Neural progenitor cell (in vitro differentiated cells): Measurements from ENCODE around the gene HMGN1. TPM values are rescaled to one million over a fixed set of nuclear protein-coding genes. Genes with fewer than 3 reads are reported as not detected.

Experiments
- DNase-seq: peaks from one replicate; pipeline ENCODE4 v3.0.0-alpha.2; 2016; ENCODE audit warnings: low spot score
- H2AFZ ChIP-seq: fragments of 200-600 bp; sonication (generic); replicated peaks from 2 replicates; pipeline ENCODE4 v1.6.1; 2016; ENCODE audit warnings: antibody characterized with exemption
- H3F3A ChIP-seq: fragments of 200-600 bp; sonication (generic); 2 replicates; pipeline ENCODE4 v1.6.1; 2016; ENCODE audit warnings: antibody characterized with exemption, low read depth
- H3K27ac ChIP-seq: fragments of 200-600 bp; sonication (generic); 2 replicates; pipeline ENCODE4 v1.5.1; 2016; ENCODE audit warnings: mild to moderate bottlenecking
- H3K27me3 ChIP-seq: fragments of 200-600 bp; sonication (generic); 2 replicates; pipeline ENCODE4 v1.6.1; 2016; ENCODE audit warnings: mild to moderate bottlenecking, moderate library complexity
- H3K36me3 ChIP-seq: fragments of 200-600 bp; sonication (generic); 2 replicates; pipeline ENCODE4 v1.5.1; 2016
- H3K4me1 ChIP-seq: fragments of 200-600 bp; sonication (generic); 2 replicates; pipeline ENCODE4 v1.6.1; 2016; ENCODE audit warnings: mixed run types
- H3K4me2 ChIP-seq: fragments of 200-600 bp; sonication (generic); 2 replicates; pipeline ENCODE4 v1.6.1; 2016
- H3K4me3 ChIP-seq: fragments of 200-600 bp; sonication (generic); 2 replicates; pipeline ENCODE4 v1.5.1; 2016
- H3K79me2 ChIP-seq: fragments of 200-600 bp; sonication (generic); 2 replicates; pipeline ENCODE4 v1.6.1; 2016; ENCODE audit warnings: low read depth
- H3K9ac ChIP-seq: fragments of 200-600 bp; sonication (generic); 2 replicates; pipeline ENCODE4 v1.6.1; 2016
- H3K9me3 ChIP-seq: fragments of 200-600 bp; sonication (generic); 2 replicates; pipeline ENCODE4 v1.5.1; 2016; ENCODE audit warnings: low read depth
- H4K20me1 ChIP-seq: fragments of 200-600 bp; sonication (generic); 2 replicates; pipeline ENCODE4 v1.6.1; 2016; ENCODE audit warnings: low read depth
- H3K27ac Mint-ChIP-seq: 3 replicates; pipeline ENCODE4 v1.8.0; 2021; ENCODE audit warnings: mixed read lengths
- H3K27me3 Mint-ChIP-seq: 2 replicates; pipeline ENCODE4 v1.8.0; 2022; ENCODE audit warnings: low read depth, mild to moderate bottlenecking, inconsistent platforms, moderate library complexity, mixed read lengths; ENCODE audit not compliant: insufficient read depth
- H3K36me3 Mint-ChIP-seq: 3 replicates; pipeline ENCODE4 v1.8.0; 2021; ENCODE audit warnings: mixed read lengths
- H3K4me1 Mint-ChIP-seq: 3 replicates; pipeline ENCODE4 v1.8.0; 2021; ENCODE audit warnings: mixed read lengths
- H3K4me3 Mint-ChIP-seq: 3 replicates; pipeline ENCODE4 v1.8.0; 2021; ENCODE audit warnings: mild to moderate bottlenecking, moderate library complexity, mixed read lengths
- H3K9me3 Mint-ChIP-seq: 3 replicates; pipeline ENCODE4 v1.8.0; 2020; ENCODE audit warnings: mixed read lengths
- EZH2 ChIP-seq: fragments of 200-600 bp; sonication (generic); IDR thresholded peaks from 2 replicates; pipeline ENCODE4 v1.6.1; 2017; ENCODE audit warnings: antibody characterized with exemption, mild to moderate bottlenecking, moderate library complexity
- EZH2phosphoT487 ChIP-seq: fragments of 200-600 bp; sonication (generic); IDR thresholded peaks from 2 replicates; pipeline ENCODE4 v1.6.1; 2017; ENCODE audit warnings: antibody characterized with exemption
- total RNA-seq: library from RNA; depleted of rRNA; stranded (reverse); fragments of >200 nt; gene quantifications from 2 replicates; pipeline ENCODE4 v1.2.3, GENCODE V29; 2015; ENCODE audit warnings: low replicate concordance
- TF ChIP-seq, protein P1 (sequence below): fragments of 200-600 bp; sonication (generic); IDR thresholded peaks from 2 replicates; pipeline ENCODE4 v1.5.1; 2017; ENCODE audit warnings: antibody characterized with exemption, mild to moderate bottlenecking

The HMGN1 gene
- total RNA-seq, 1 donor from 2014 or later: 903 TPM

DNA sequence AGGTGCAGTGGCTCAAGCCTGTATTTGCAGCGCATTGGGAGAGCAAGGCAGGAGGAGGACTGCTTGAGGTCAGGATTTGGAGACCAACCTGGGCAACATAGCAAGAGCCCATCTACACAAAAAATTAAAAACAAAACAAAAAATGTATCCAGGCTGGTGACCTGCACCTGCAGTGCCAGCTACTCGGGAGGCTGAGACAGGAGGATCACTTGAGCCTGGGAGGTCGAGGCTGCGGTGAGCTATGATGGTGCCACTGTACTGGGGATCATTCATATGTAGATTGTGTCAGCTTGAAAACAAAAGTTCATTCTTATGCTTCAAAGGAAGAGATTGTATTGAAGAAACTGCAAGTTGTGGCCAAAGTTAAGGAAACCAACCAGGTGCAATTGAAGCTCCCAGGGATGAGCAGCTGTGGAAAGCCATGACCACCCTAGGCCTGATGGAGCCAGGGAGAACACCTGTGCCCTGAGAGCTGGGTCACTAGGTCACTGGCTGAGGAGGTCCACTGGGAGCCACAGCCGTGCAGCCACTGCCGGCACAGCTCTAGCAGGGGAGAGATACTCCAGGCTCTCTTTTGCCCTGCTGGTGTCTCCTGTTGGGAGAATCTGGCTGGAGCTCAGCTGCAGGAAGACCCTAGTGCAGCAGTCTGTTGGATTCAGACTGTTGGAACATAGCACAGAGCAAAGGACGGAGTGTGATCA lies 22.1 kb downstream of the HMGN1 start:
- Histone ChIP-seq H3K27me3 (no peaks in the 10 kb centered on the region), H3K36me3 (no peaks in the 10 kb centered on the region), H2AFZ (no peak overlapping the region), H3F3A (no peaks in the 10 kb centered on the region), H4K20me1 (no peaks in the 10 kb centered on the region), H3K79me2 (no peaks in the 10 kb centered on the region), H3K4me3 (no peak overlapping the region), H3K4me2 (no peak overlapping the region), H3K9ac (no peak overlapping the region), H3K9me3 (no peaks in the 10 kb centered on the region), H3K27ac (no peak overlapping the region), H3K4me1 (no peaks in the 10 kb centered on the region)
- peaks cover 3% of the 10 kb centered on the region for H3K36me3 Mint-ChIP-seq
- TF ChIP-seq EZH2 (no peak), EZH2phosphoT487 (no peak)
- TF ChIP-seq, protein P1, sequence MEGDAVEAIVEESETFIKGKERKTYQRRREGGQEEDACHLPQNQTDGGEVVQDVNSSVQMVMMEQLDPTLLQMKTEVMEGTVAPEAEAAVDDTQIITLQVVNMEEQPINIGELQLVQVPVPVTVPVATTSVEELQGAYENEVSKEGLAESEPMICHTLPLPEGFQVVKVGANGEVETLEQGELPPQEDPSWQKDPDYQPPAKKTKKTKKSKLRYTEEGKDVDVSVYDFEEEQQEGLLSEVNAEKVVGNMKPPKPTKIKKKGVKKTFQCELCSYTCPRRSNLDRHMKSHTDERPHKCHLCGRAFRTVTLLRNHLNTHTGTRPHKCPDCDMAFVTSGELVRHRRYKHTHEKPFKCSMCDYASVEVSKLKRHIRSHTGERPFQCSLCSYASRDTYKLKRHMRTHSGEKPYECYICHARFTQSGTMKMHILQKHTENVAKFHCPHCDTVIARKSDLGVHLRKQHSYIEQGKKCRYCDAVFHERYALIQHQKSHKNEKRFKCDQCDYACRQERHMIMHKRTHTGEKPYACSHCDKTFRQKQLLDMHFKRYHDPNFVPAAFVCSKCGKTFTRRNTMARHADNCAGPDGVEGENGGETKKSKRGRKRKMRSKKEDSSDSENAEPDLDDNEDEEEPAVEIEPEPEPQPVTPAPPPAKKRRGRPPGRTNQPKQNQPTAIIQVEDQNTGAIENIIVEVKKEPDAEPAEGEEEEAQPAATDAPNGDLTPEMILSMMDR: no peak
- H3K27ac Mint-ChIP-seq: peak overlapping the region; percentile 68
- H3K9me3 Mint-ChIP-seq: no peaks in the 10 kb centered on the region
- peaks cover 5% of the 10 kb centered on the region for H3K4me1 Mint-ChIP-seq
- H3K4me3 Mint-ChIP-seq: no peak overlapping the region
- DNase-seq: no peak
- H3K27me3 Mint-ChIP-seq: peaks cover 4% of the 10 kb centered on the region

- Mint-ChIP-seq H3K36me3 (peaks cover 3% of the 10 kb centered on the region), H3K27me3 (peaks cover 7% of the 10 kb centered on the region), H3K4me1 (peaks cover 5% of the 10 kb centered on the region), H3K27ac (no peak overlapping the region), H3K4me3 (no peak overlapping the region), H3K9me3 (no peaks in the 10 kb centered on the region)
- no peak for DNase-seq
- Histone ChIP-seq H3K27me3 (no peaks in the 10 kb centered on the region), H4K20me1 (no peaks in the 10 kb centered on the region), H3K36me3 (no peaks in the 10 kb centered on the region), H3K4me1 (no peaks in the 10 kb centered on the region), H3K4me3 (no peak overlapping the region), H3K9ac (no peak overlapping the region), H3K27ac (no peak overlapping the region), H3K79me2 (no peaks in the 10 kb centered on the region), H3K4me2 (no peak overlapping the region), H2AFZ (no peak overlapping the region), H3K9me3 (no peaks in the 10 kb centered on the region), H3F3A (no peaks in the 10 kb centered on the region)
- TF ChIP-seq, protein P1: no peak
- TF ChIP-seq EZH2 (no peak), EZH2phosphoT487 (no peak)
These were observed 23.4 kb downstream of the HMGN1 start for GRCh38 chr21:39325458-39325857.

DNA sequence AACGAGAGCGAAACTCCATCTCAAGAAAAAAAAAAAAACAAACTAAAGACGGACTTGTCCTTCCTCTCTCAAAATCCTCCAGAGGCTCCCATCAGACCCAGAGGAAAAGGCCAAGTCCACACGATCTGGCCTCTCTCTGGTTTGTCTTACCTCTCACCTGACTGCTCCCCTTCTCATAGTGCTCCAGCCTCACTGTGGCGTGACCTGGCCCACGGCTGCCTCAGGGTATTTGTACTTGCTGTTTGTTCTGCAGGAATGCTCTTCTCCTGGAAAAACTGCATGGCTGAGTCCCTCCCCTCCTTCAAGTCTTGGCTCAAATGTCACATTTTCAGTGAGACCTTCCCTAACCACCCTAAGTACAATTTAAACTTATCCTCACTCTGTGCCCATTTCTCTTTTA lies 27.5 kb downstream of the HMGN1 start:
- Histone ChIP-seq H3K4me1 (no peaks in the 10 kb centered on the region), H3K4me3 (no peak overlapping the region), H3K36me3 (no peaks in the 10 kb centered on the region), H3K27me3 (no peaks in the 10 kb centered on the region), H3K9ac (no peak overlapping the region), H3K9me3 (no peaks in the 10 kb centered on the region), H3F3A (no peaks in the 10 kb centered on the region), H2AFZ (no peak overlapping the region), H3K79me2 (no peaks in the 10 kb centered on the region), H3K27ac (no peak overlapping the region), H4K20me1 (no peaks in the 10 kb centered on the region), H3K4me2 (no peak overlapping the region)
- peak overlapping the region; percentile 0 for H3K27ac Mint-ChIP-seq
- no peaks in the 10 kb centered on the region for H3K9me3 Mint-ChIP-seq
- peaks cover 7% of the 10 kb centered on the region for H3K27me3 Mint-ChIP-seq
- H3K4me1 Mint-ChIP-seq: peaks cover 4% of the 10 kb centered on the region
- no peak for DNase-seq
- TF ChIP-seq, protein P1: no peak
- TF ChIP-seq EZH2phosphoT487 (no peak), EZH2 (no peak)
- no peak overlapping the region for H3K4me3 Mint-ChIP-seq
- H3K36me3 Mint-ChIP-seq: peaks cover 6% of the 10 kb centered on the region
